ENCODE results near the gene EMC6.
"Not testable (repeated sequence)": the region's sequence is repeated elsewhere in the genome, so short reads cannot be mapped to it uniquely, and the experiment has no call there.

GRCh38 chr17:3705718-3705984 is 37.0 kb downstream of the EMC6 start:
- TF ChIP-seq POLR2AphosphoS5, POLR2A, CTCF (IDR thresholded peaks at IDR 0.05): not testable (repeated sequence)
